NCI-H82 treated with DMSO at 0.1 percent for 48 hours (cell line): ENCODE measurements around the gene RIN2.

ENCODE experiments used
- DNase-seq: peaks from one replicate; lab custom pipeline; 2025; ENCODE audit not compliant: unreplicated experiment; lab: John Stamatoyannopoulos, UW

RIN2 gene

GRCh38 chr20:19758133-19758500 is at the start of gene RIN2:
TSS of gene RIN2 (plus strand) at chr20:19758258. CDS start at chr20:19889602, 131,344 bp downstream.
- peak; percentile 71 for DNase-seq

- no peak for DNase-seq
Observed at GRCh38 chr20:19709635-19710335, 48.3 kb upstream of the RIN2 start.

GRCh38 chr20:19710336-19711120 is 47.5 kb upstream of the RIN2 start:
- DNase-seq, result no peak

- DNase-seq, result no peak
Observed at GRCh38 chr20:19711126-19711525, 46.9 kb upstream of the RIN2 start.

GRCh38 chr20:19712721-19713260 is 45.3 kb upstream of the RIN2 start:
- no peak for DNase-seq

- DNase-seq, result no peak
Observed at GRCh38 chr20:19713822-19714578, 44.1 kb upstream of the RIN2 start.

- no peak for DNase-seq
Observed at GRCh38 chr20:19714579-19714840, 43.5 kb upstream of the RIN2 start.

GRCh38 chr20:19715986-19716385 is 42.1 kb upstream of the RIN2 start:
- no peak for DNase-seq

GRCh38 chr20:19718880-19719279 is 39.2 kb upstream of the RIN2 start:
- DNase-seq, result no peak

GRCh38 chr20:19720991-19721390 is 37.1 kb upstream of the RIN2 start:
- no peak for DNase-seq

- DNase-seq, result no peak
Observed at GRCh38 chr20:19723051-19723450, 35.0 kb upstream of the RIN2 start.

GRCh38 chr20:19723813-19724430 is 34.1 kb upstream of the RIN2 start:
- no peak for DNase-seq

- DNase-seq, result no peak
Observed at GRCh38 chr20:19725373-19725772, 32.7 kb upstream of the RIN2 start.

GRCh38 chr20:19725814-19726525 is 32.1 kb upstream of the RIN2 start:
- DNase-seq, result no peak

- DNase-seq, result no peak
Observed at GRCh38 chr20:19727251-19727847, 30.7 kb upstream of the RIN2 start.

GRCh38 chr20:19729672-19730071 is 28.4 kb upstream of the RIN2 start:
- no peak for DNase-seq

- DNase-seq, result no peak
Observed at GRCh38 chr20:19730706-19731105, 27.4 kb upstream of the RIN2 start.

GRCh38 chr20:19734811-19735210 is 23.2 kb upstream of the RIN2 start:
- DNase-seq, result no peak

GRCh38 chr20:19735446-19735845 is 22.6 kb upstream of the RIN2 start:
- DNase-seq, result peak; percentile 36

GRCh38 chr20:19737025-19737424 is 21.0 kb upstream of the RIN2 start:
- no peak for DNase-seq
